Ovary (tissue), 3 donors: Measurements from ENCODE around the gene STYXL1.

ENCODE experiments used
- EP300 ChIP-seq: sonication (generic); formaldehyde crosslinking; IDR thresholded peaks from one replicate; pipeline ENCODE4 v1.6.1; 2017; ENCODE audit warnings: antibody characterized with exemption
- POLR2A ChIP-seq: fragments of 450-650 bp; IDR thresholded peaks from one replicate; pipeline ENCODE4 v1.6.1; 2017; ENCODE audit warnings: antibody characterized with exemption, mild to moderate bottlenecking, moderate library complexity
- TF ChIP-seq, protein P1 (sequence below), 3 donors: fragments of 450-650 bp in 2 of 3; fragments of 200-600 bp in 1 of 3; IDR thresholded peaks; one replicate each; pipeline versions ENCODE4 v1.5.1 to v1.8.0; 2016 to 2022; ENCODE audit warnings: antibody characterized with exemption in 3 of 3, mild to moderate bottlenecking in 1 of 3
- donor health status: DM: no; HTN: no; CAD: no.

DNA sequence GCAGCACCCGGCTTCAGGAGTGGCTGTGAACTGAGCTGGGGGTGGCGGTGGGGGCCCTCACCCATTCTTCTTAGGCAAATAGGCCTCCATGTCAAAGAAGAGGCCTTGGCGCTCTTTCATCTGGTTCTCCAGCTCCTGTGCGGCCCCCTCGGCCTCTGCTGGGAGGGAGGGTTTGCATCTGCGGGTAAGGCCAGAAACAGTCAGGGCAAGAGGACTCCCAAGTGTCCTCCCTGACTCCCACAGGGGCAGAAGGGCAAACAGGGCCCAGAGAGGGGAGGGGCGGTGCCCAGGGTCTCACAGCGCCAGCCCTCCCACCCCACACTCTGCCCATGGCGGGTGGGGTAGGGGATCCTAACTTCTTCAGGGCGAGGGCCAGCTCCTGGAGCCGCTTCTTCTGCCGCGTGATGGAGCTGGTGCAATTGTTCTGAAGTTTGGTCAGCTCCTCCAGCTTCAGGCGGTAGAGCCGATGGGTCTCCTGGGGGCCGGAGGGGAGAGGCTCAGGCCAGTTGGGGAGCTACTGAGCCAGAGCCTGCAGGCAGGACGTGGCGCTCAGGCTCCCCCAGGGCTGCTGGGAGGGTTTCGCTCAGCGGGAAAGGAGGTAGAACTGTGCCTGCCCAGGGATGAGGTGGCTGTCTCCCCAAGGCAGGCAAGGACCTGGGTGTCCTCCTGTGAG is 55.6 kb downstream of the STYXL1 start:
- no peak for TF ChIP-seq EP300
- TF ChIP-seq, protein P1, sequence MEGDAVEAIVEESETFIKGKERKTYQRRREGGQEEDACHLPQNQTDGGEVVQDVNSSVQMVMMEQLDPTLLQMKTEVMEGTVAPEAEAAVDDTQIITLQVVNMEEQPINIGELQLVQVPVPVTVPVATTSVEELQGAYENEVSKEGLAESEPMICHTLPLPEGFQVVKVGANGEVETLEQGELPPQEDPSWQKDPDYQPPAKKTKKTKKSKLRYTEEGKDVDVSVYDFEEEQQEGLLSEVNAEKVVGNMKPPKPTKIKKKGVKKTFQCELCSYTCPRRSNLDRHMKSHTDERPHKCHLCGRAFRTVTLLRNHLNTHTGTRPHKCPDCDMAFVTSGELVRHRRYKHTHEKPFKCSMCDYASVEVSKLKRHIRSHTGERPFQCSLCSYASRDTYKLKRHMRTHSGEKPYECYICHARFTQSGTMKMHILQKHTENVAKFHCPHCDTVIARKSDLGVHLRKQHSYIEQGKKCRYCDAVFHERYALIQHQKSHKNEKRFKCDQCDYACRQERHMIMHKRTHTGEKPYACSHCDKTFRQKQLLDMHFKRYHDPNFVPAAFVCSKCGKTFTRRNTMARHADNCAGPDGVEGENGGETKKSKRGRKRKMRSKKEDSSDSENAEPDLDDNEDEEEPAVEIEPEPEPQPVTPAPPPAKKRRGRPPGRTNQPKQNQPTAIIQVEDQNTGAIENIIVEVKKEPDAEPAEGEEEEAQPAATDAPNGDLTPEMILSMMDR (IDR thresholded peaks at IDR 0.05), result no peak
- TF ChIP-seq POLR2A, result no peak
